ENCODE data around the gene PDLIM1.

The PDLIM1 gene

DNA sequence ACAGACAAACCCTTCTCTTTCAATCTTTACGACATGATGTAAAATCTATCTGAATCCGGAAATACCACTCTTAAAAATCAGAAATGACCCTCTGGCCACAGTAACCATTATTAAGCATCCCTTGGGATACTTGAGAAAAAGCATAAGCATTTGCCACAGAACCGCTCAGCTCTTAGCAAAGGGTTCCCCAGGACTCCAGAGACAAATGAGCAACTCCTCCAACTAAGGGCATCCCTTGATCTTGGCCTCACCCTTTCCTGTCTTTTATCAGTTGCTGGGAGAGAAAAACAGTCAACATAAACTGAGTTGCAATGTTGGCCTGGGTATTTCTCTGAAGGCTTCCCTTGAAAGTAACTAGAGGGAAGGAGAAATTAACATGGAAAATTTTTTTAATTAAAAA is 3.5 kb downstream of the PDLIM1 start:
- no peak for DNase-seq

GRCh38 chr10:95286707-95287106 is 4.1 kb downstream of the PDLIM1 start:
- DNase-seq, result no peak

DNA sequence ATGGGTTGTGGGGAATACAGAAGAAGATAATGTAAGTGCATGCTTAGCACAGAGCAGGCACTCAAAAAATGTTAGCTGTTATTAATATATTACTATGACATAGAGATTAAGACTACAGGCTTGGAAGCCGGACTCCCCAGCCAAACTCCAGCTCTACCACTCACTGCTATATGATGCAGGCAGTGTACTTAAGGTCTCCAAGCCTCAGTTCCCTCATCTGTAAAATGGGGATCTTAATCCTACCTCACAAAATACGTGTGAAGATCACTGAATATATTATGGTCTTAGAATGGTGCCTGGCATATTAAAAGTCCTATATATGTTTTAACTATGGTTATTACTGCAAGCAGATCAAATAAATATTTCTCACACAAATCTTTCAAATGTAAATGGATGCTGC is 5.2 kb downstream of the PDLIM1 start:
- DNase-seq, result no peak

DNA sequence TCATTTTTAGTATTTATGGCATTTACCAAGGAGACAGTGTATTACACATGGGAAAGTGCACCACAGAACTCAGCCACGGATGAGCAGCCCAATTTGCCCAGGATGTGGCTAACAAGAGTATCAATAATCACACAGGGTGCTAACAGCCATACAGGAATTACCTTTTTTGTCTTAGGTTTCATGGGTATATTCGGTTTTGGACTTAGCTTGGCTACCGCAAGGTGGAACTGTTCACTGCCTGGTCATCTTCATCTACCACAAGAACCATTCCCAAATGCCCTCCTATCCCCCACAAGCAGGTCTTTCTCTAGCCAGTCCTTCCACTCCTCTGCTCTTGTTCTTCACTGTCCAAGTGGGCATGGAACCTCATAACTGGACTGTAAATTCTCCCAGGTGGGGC is 6.0 kb downstream of the PDLIM1 start:
- DNase-seq, result no peak

DNA sequence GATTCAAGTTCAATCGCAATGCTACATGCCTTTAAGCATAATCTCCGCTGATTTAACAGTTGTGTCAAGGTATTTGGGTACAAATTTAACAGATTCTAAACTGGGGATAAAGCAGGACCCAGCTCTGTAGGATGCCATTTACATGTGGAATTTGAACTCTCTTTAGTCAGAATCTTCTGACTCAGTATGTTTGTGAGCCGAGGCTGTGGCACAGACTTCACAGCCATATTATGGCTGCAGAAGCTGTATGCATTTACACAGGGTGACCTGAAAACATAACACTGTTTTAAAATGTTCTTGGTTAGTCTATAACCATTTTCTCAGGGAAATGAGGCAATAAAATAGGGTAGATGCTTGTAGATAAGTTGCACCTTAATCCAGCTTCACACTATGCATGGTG is 8.7 kb downstream of the PDLIM1 start:
- no peak for DNase-seq

- DNase-seq, result no peak
These were observed 9.6 kb downstream of the PDLIM1 start for GRCh38 chr10:95281206-95281605.

- DNase-seq, result no peak
These were observed 10.2 kb downstream of the PDLIM1 start for GRCh38 chr10:95280637-95281036.

GRCh38 chr10:95279042-95279820 is 11.6 kb downstream of the PDLIM1 start:
- DNase-seq, result no peak

DNA sequence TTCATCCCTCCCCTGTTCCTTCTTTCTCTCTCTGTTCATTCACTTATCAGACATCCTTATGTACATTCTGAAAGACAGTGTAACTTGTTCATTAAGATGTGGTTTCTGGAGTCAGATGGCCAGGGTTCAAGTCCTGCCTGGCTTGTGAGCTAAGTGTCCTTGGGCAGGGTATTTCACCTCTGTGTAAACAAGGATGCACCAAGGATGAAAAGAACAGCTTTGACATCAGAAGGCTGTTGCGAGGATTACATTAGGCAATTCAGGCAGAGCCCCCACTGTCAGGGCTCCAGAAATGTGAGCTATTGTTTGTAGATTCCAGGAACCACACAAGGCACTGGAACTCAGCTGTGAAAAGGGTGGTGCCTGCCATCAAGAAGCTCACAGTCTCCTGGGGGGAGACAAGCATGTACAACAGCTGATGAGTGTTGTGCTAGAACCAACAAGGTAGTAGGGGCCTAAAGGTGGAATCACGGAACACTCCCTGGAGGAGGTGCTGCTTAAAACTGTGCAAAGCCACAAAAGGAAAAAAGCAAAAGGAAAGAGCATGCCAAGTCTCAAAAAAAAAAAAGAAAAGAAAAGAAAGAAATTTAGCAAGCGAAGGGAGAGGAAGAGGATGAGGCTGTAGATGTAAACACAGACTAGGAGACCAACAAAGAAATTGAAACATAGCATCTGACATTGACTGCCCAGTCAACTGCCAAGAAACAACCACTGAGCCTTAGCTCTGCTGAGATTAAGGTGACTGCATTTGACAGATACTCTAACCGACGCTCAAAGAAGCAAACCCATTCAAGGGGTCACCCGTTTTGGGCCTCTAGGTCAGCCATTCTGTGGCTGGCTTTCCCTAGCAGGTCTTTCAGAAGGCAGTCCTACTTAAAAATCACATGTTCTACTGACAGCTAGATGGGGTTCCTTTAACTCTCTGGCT is 12.5 kb downstream of the PDLIM1 start:
- DNase-seq, result no peak

DNA sequence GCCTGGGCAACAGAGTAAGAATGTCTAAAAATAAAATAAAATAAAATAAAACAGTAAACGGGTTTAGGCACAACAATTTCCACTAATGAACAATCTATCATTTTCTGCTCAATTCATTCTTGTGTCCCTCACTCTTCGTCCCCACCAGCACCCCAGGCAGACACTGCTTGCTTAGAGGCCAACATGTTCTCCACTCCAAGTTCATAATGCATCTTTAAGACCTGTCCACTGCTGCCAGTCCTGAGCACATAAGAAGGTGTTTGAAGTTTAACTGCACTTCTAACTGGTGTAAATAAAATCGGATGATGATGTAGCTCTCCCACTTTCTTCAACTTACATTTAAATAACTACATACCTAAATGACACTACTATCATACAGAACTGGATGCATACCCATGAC is 13.2 kb downstream of the PDLIM1 start:
- no peak for DNase-seq

DNA sequence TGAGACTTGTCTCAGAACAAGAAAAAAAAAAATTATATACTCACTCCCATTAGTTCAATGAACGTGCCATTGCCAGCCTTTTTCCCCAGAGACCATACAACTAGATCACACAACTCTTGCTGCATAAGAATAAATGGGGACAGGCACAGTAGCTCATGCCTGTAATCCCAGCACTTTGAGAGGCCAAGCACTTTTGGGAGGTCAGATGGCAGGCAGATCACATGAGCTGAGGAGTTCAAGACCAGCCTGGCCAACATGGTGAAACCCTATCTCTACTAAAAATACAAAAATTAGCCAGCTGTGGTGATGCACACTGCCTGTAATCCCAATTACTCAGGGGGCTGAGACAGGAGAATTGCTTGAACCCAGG is 13.6 kb downstream of the PDLIM1 start:
- DNase-seq, result no peak

GRCh38 chr10:95276367-95277200 is 14.2 kb downstream of the PDLIM1 start:
- DNase-seq, result no peak

DNA sequence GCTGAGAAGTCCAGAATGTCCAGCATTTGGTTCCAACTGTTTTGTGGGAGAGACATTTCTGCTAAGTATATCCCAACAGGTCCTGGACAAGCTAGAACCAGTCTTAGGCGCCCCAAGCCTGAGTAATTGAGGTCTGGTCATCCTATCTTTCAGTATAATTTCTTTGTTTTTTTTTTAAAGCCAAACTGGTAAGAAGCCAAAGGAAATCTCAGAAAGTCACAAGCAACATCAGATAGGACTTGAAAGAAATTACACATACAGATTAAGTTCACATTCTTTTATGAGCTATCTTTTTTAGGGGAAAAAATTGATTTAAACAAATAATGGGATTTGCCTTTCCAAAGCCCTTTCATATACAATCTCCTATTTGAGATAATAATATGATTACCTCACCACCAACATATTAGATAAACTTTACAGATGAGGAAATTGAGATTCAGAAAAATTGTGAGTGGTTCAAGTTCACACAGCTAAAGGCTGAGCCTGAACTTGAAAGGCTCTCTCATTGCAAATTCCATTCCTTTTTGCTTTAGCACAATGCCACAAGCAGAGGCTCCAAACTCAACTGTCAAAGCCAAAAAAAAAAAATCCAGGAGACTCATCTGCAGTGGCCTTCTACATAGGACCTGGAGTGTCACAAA is 15.0 kb downstream of the PDLIM1 start:
- no peak for DNase-seq

DNA sequence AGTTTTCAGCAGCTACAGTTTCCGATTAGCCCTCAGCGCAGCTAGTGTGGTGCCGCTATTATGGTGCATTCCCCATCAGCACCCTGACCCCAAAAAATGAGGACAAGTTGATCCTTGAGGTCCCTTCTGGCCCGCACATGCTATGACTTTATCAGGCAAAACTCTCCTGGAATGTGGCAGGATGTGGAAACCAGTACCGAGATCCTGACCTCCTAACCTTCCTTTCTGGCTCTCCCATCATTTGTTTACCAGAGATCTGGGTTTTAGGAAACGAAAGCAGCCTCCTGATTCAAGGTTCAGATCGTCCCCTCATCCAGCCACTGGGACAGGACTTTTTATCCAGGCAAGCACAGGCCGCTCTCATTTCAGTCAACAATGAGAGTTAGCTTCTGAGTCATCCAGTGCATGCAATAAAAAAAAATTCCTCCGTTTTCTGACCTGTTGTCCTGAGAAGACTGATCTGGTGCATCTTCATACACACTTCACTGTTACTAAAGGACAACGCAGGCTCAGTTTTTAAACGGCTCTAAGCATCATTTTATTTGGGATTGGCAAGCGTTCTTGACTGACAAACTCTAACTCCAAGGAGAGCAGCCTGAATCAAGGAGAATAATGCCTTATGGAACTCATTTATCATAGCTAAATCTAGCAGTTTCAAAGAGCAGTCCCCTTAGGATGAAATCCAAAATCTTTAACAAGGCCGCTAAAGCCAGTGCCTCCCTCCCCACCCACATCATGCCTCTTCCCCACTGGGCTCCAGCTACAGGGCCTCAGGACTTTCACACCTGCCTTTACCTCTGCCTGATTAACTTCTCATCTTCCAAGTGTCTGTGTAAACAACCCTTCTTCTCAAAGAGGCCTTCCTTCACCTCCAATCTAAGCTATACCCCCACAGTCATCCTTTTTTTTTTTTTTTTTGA is 17.1 kb downstream of the PDLIM1 start:
- no peak for DNase-seq

- no peak for DNase-seq
These were observed 22.4 kb downstream of the PDLIM1 start for GRCh38 chr10:95268438-95268837.

- no peak for DNase-seq
These were observed 23.6 kb downstream of the PDLIM1 start for GRCh38 chr10:95267251-95267650.

GRCh38 chr10:95266674-95267095 is 24.1 kb downstream of the PDLIM1 start:
- DNase-seq, result no peak

GRCh38 chr10:95265572-95265971 is 25.2 kb downstream of the PDLIM1 start:
- no peak for DNase-seq

- DNase-seq, result no peak
These were observed 26.4 kb downstream of the PDLIM1 start for GRCh38 chr10:95264227-95265051.

DNA sequence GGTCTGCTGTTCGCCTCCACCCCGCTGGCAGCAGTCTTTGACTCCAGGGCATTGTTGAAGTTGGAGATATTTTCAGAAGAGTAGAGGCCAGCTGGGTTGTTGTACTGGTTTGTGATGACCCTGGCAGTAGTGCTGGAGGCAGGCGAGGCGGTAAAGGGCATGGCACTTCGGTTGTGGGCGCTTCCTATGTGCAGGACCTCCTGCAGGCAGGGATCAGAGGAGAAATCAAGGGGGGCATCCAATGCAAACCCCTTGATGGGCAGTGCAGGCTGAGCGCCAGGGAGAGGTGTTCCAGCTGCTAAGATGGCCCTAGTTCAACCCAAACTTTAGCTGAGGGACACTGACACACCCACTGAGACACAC is 27.0 kb downstream of the PDLIM1 start:
- no peak for DNase-seq

All from NCI-H446 (cell line).